ENCODE data around the gene EXD3. TPM values are rescaled to one million over a fixed set of nuclear protein-coding genes. Genes with fewer than 3 reads are reported as not detected.

The EXD3 gene
- total RNA-seq, 2 experiments from 2014 or later, result 6.7 to 7.1 TPM

DNA sequence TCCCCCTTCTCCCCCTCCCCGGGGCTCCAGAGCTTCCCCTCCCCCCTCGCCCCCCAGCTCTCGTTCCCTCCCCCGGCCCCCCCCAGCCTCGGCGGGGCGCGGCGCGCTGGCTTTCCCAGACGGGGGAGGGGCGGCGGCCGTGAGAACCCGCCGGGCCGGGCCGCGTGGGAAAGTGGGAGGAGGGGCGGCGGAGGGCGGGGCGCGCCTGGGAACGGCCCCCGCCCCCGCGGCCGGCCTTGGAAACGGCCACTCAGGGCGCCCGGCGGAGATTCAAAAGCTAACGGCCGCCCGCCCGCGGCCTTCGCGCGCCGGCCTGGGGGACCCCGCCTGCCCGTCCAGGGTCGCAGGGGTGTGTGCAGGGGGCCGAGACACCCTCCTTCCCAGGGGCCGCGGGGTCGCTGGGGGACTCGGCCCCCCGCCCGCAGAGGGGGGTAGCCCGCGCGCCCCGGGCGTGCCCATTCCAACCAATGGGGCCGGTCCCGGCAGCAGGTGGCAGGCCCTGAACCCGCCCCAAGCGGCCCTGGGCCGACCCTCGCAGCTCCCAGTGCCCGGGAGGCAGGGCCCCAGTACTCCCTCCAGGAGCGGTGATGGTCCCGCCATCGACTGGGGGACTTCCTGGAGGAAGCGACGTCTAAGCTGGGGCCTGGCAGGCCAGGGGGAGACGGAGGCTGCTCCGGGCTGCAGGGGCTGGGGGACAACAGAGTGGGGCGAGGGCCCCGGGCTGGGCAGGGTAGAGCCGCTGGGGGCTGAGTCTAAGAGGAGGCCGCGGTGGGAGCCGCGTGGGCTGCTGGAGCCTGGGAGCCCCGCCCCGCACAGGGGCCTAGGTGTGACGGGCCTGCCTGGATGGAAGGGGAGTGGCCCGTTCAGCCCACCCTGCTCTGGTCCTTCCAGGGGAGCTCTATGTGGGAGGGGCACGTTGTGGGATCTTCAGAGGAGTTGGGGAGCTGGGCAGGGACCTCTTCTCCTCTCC, 106.7 kb downstream of the EXD3 start:
- POLR2A ChIA-PET, result no interaction called here

GRCh38 chr9:137315581-137316011, 107.4 kb downstream of the EXD3 start:
- ChIA-PET POLR2A (no interaction called here), CTCF (no interaction called here)
- no peak for DNase-seq
- Mint-ChIP-seq H3K27me3 (peaks cover 2% of the 10 kb centered on the region), H3K4me3 (no peak overlapping the region), H3K27ac (no peak overlapping the region), H3K4me1 (no peaks in the 10 kb centered on the region), H3K36me3 (ENCODE audit: low read depth) (no peaks in the 10 kb centered on the region), H3K9me3 (ENCODE audit: low read depth) (no peaks in the 10 kb centered on the region)
- intact Hi-C loops (cut with DNase I, micrococcal nuclease), result no loop called here
- no peak for ATAC-seq

More for the DNA sequence above, 106.7 kb downstream of the EXD3 start:
- Mint-ChIP-seq H3K27me3 (peaks cover 2% of the 10 kb centered on the region), H3K36me3 (ENCODE audit: low read depth) (no peaks in the 10 kb centered on the region), H3K9me3 (ENCODE audit: low read depth) (no peaks in the 10 kb centered on the region), H3K4me1 (no peaks in the 10 kb centered on the region), H3K27ac (no peak overlapping the region), H3K4me3 (no peak overlapping the region)
- CTCF ChIA-PET, result no interaction called here
- intact Hi-C loops (cut with DNase I, micrococcal nuclease), result no loop called here
- peak; percentile 44 for ATAC-seq
- peak; percentile 43 for DNase-seq

DNA sequence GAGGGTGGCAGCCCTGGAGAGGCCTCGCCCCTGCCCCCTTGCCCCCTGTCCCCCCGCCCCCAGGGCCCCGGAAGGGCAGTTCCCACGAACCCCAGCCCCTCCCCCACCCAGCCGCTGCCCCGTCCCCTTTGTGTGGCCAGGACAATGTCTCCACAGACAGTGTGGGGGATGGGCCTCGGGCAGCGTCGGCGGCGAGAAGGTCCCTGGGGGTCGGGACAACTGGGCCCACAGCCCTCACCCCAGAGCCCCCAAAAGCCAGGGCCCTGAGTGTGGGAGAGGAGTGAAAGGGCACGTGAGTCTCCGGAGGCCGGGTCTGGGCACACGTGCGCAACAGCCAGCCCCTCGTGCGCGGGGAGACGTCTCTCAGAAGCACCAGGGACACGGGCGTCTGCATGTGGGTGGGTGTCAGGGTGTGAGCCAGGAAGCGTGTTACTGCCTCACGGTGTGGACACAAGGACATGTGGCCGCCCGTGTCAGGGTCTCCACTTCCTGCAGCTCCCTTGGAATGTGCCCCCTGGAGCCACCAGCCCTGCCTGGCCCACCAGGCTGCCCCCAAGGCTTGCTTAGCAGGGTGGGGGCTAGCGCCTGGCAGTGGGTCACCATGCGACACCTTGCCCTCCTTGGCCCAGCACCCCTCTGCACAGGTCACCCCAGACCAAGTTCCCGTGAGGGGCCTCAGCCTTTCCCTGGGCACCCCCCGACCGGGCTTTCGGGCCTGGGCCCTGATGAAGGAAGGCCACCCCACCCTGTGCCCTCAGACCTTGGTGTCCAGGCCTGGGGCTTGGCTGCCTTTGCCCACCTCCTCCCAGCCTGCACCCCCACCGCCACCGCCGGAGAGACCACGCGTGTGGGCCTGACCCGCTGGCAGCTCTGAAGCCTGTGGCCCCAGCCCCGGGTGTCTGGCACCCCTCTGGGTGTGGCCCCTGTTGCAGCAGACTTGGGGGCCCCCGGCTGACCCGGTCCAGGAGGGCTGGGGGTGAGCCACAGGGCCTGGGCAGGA, 108.1 kb downstream of the EXD3 start:
- ChIA-PET POLR2A (no interaction called here), CTCF (interaction anchor here (0.6 kb wide), 1 partner anchor 49 kb away, joined by 4 read pairs; no protein-coding TSS in a partner anchor)
- Mint-ChIP-seq H3K9me3 (ENCODE audit: low read depth) (no peaks in the 10 kb centered on the region), H3K27me3 (peaks cover 2% of the 10 kb centered on the region), H3K36me3 (ENCODE audit: low read depth) (no peaks in the 10 kb centered on the region), H3K27ac (no peak overlapping the region), H3K4me1 (no peaks in the 10 kb centered on the region), H3K4me3 (no peak overlapping the region)
- intact Hi-C loops (cut with DNase I, micrococcal nuclease), result no loop called here
- DNase-seq, result no peak
- no peak for ATAC-seq

GRCh38 chr9:137313956-137314560, 108.9 kb downstream of the EXD3 start:
- Mint-ChIP-seq H3K9me3 (ENCODE audit: low read depth) (no peaks in the 10 kb centered on the region), H3K27ac (no peak overlapping the region), H3K4me1 (no peaks in the 10 kb centered on the region), H3K36me3 (ENCODE audit: low read depth) (no peaks in the 10 kb centered on the region), H3K27me3 (peaks cover 2% of the 10 kb centered on the region), H3K4me3 (no peak overlapping the region)
- no peak for DNase-seq
- POLR2A ChIA-PET, result no interaction called here
- intact Hi-C loops (cut with DNase I, micrococcal nuclease), result no loop called here
- ATAC-seq, result no peak
- CTCF ChIA-PET, result no interaction called here

GRCh38 chr9:137313326-137313936, 109.5 kb downstream of the EXD3 start:
- POLR2A ChIA-PET, result no interaction called here
- no peaks in the 10 kb centered on the region for H3K36me3 Mint-ChIP-seq (ENCODE audit: low read depth)

DNA sequence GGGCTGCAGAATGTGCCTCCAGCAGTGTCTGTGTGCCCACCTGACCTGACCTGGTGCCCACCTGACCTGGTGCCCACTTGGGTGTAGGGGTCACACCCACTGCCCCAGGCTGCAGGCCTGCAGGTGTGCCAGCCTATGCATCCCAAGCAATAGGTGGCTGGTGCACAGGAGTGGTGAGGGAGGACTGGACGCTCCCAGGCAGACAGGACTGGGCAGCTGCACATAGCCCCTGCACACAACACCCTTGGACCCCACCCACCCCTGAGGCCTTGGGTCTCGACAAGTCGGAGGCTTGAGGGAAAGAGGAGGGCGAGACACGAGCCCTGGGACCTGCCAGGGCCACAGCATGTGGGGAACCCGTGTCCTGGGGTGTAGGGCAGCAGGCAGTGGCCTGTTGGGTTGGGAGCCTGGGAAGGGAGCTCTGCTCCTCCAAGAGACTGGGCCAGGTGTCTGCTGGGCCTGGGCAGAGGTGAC, 110.1 kb downstream of the EXD3 start:
- no peak overlapping the region for H3K4me3 Mint-ChIP-seq
- intact Hi-C loops (cut with DNase I, micrococcal nuclease), result no loop called here
- ChIA-PET POLR2A (no interaction called here), CTCF (no interaction called here)
- H3K9me3 Mint-ChIP-seq (ENCODE audit: low read depth), result no peaks in the 10 kb centered on the region
- no peaks in the 10 kb centered on the region for H3K36me3 Mint-ChIP-seq (ENCODE audit: low read depth)
- DNase-seq, result no peak
- peaks cover 2% of the 10 kb centered on the region for H3K27me3 Mint-ChIP-seq
- ATAC-seq, result no peak
- no peaks in the 10 kb centered on the region for H3K4me1 Mint-ChIP-seq
- no peak overlapping the region for H3K27ac Mint-ChIP-seq

More at GRCh38 chr9:137313326-137313936, 109.5 kb downstream of the EXD3 start:
- Mint-ChIP-seq H3K4me1 (no peaks in the 10 kb centered on the region), H3K4me3 (no peak overlapping the region), H3K9me3 (ENCODE audit: low read depth) (no peaks in the 10 kb centered on the region), H3K27ac (no peak overlapping the region), H3K27me3 (peaks cover 2% of the 10 kb centered on the region)
- ATAC-seq (no peak), DNase-seq (no peak)
- CTCF ChIA-PET, result no interaction called here
- intact Hi-C loops (cut with DNase I, micrococcal nuclease), result no loop called here

GRCh38 chr9:137311986-137312851, 110.7 kb downstream of the EXD3 start:
- no peak for DNase-seq
- POLR2A ChIA-PET, result no interaction called here
- ATAC-seq, result no peak
- no peak overlapping the region for H3K4me3 Mint-ChIP-seq
- peaks cover 2% of the 10 kb centered on the region for H3K4me1 Mint-ChIP-seq
- CTCF ChIA-PET, result no interaction called here
- intact Hi-C loops (cut with DNase I, micrococcal nuclease), result no loop called here
- H3K27me3 Mint-ChIP-seq, result peaks cover 2% of the 10 kb centered on the region
- no peaks in the 10 kb centered on the region for H3K9me3 Mint-ChIP-seq (ENCODE audit: low read depth)
- H3K36me3 Mint-ChIP-seq (ENCODE audit: low read depth), result no peaks in the 10 kb centered on the region
- H3K27ac Mint-ChIP-seq, result no peak overlapping the region

- intact Hi-C loops (cut with DNase I, micrococcal nuclease), result no loop called here
- Mint-ChIP-seq H3K36me3 (ENCODE audit: low read depth) (no peaks in the 10 kb centered on the region), H3K27ac (no peak overlapping the region), H3K4me3 (no peak overlapping the region), H3K4me1 (peaks cover 2% of the 10 kb centered on the region), H3K27me3 (no peaks in the 10 kb centered on the region), H3K9me3 (ENCODE audit: low read depth) (no peaks in the 10 kb centered on the region)
- ATAC-seq (peak; percentile 31), DNase-seq (peak; percentile 65)
- CTCF ChIA-PET, result no interaction called here
- POLR2A ChIA-PET, result no interaction called here
Observed at GRCh38 chr9:137311171-137311985, 111.6 kb downstream of the EXD3 start.

GRCh38 chr9:137310189-137311052, 112.5 kb downstream of the EXD3 start:
- ATAC-seq, result no peak
- ChIA-PET POLR2A (no interaction called here), CTCF (no interaction called here)
- intact Hi-C loops (cut with DNase I, micrococcal nuclease), result no loop called here
- H3K27ac Mint-ChIP-seq, result no peak overlapping the region
- no peaks in the 10 kb centered on the region for H3K27me3 Mint-ChIP-seq
- no peak overlapping the region for H3K4me3 Mint-ChIP-seq
- no peaks in the 10 kb centered on the region for H3K9me3 Mint-ChIP-seq (ENCODE audit: low read depth)
- no peak for DNase-seq
- peaks cover 7% of the 10 kb centered on the region for H3K4me1 Mint-ChIP-seq
- no peaks in the 10 kb centered on the region for H3K36me3 Mint-ChIP-seq (ENCODE audit: low read depth)

All from activated CD4-positive, alpha-beta T cell treated with anti-CD3 and anti-CD28 coated beads for 36 hours (primary cell).